HG03103 (cell line): ENCODE data around the gene PMM2.
A peak's percentile ranks its signal among the peaks of the same experiment; 100 is the strongest.
"Not testable (repeated sequence)": the region's sequence is repeated elsewhere in the genome, so short reads cannot be mapped to it uniquely, and the experiment has no call there.

ENCODE experiments used
- ATAC-seq: cut with Tn5 transposase; IDR thresholded peaks from one replicate; pipeline ENCODE4 v1.9.1; 2021; ENCODE audit warnings: low read depth; ENCODE audit not compliant: unreplicated experiment

PMM2 gene

GRCh38 chr16:8777217-8777616, 20.4 kb upstream of the PMM2 start:
- ATAC-seq: no peak

GRCh38 chr16:8781797-8782196, 15.8 kb upstream of the PMM2 start:
- no peak for ATAC-seq

- ATAC-seq: no peak
Observed at GRCh38 chr16:8782673-8783072, 15.0 kb upstream of the PMM2 start.

- ATAC-seq: no peak
Observed at GRCh38 chr16:8785408-8785807, 12.2 kb upstream of the PMM2 start.

- not testable (repeated sequence) for ATAC-seq
Observed at GRCh38 chr16:8786316-8786715, 11.3 kb upstream of the PMM2 start.

GRCh38 chr16:8788578-8789172, 9.0 kb upstream of the PMM2 start:
- no peak for ATAC-seq

GRCh38 chr16:8795091-8795490, 2.5 kb upstream of the PMM2 start:
- no peak for ATAC-seq

- ATAC-seq: no peak
Observed at GRCh38 chr16:8795818-8796217, 1.8 kb upstream of the PMM2 start.

GRCh38 chr16:8796469-8797363, 923 bp upstream of the PMM2 start:
- ATAC-seq: no peak

- peak; percentile 8 for ATAC-seq
Observed at GRCh38 chr16:8798174-8798527, 512 bp downstream of the PMM2 start.

GRCh38 chr16:8798535-8799157, 1.0 kb downstream of the PMM2 start:
- ATAC-seq: no peak

- no peak for ATAC-seq
Observed at GRCh38 chr16:8801701-8802100, 4.1 kb downstream of the PMM2 start.

- ATAC-seq: not testable (repeated sequence)
Observed at GRCh38 chr16:8803733-8804132, 6.1 kb downstream of the PMM2 start.

GRCh38 chr16:8804313-8804712, 6.7 kb downstream of the PMM2 start:
- ATAC-seq: no peak

GRCh38 chr16:8806272-8806983, 8.8 kb downstream of the PMM2 start:
- no peak for ATAC-seq

- ATAC-seq: no peak
Observed at GRCh38 chr16:8807189-8807588, 9.6 kb downstream of the PMM2 start.

- no peak for ATAC-seq
Observed at GRCh38 chr16:8808009-8808408, 10.4 kb downstream of the PMM2 start.

GRCh38 chr16:8808613-8809353, 11.1 kb downstream of the PMM2 start:
- no peak for ATAC-seq

- no peak for ATAC-seq
Observed at GRCh38 chr16:8812162-8812843, 14.7 kb downstream of the PMM2 start.
